ENCODE results near the gene CCT8.

GRCh38 chr21:29080454-29080941 lies 7.0 kb upstream of the CCT8 start:
- TF ChIP-seq SREBF2 (IDR thresholded peaks at IDR 0.05; ENCODE audit: low read length) = no peak
- TF ChIP-seq ZNF24 (IDR thresholded peaks at IDR 0.05) = no peak
- no peak for TF ChIP-seq MLLT1 (IDR thresholded peaks at IDR 0.05)
- TF ChIP-seq CEBPB (IDR thresholded peaks at IDR 0.05; ENCODE audit: borderline replicate concordance in 1 of 2, low read depth in 2 of 2, low read length in 2 of 2) = no peak
- no peak for TF ChIP-seq ZZZ3 (IDR thresholded peaks at IDR 0.05; ENCODE audit: control insufficient read depth, insufficient read length, low read depth)
- no peak for TF ChIP-seq PRDM15 (CRISPR knock-in tag; IDR thresholded peaks at IDR 0.05)
- no peak for TF ChIP-seq ATF3 (IDR thresholded peaks at IDR 0.05; ENCODE audit: borderline replicate concordance, extremely low read depth, low read depth, low read length)
- no peak for TF ChIP-seq USF2 (IDR thresholded peaks at IDR 0.05; ENCODE audit: borderline replicate concordance, low read depth, low read length)
- no peak for TF ChIP-seq SPI1 (IDR thresholded peaks at IDR 0.05; ENCODE audit: borderline replicate concordance, insufficient read depth, low read depth, low read length)
- no peak for TF ChIP-seq ZNF217 (IDR thresholded peaks at IDR 0.05)
- no peak for TF ChIP-seq DPF2 (IDR thresholded peaks at IDR 0.05)
- no peak for TF ChIP-seq CTCF (IDR thresholded peaks at IDR 0.05 in 2 of 3, conservative IDR thresholded peaks at IDR 0.05 in 1 of 3; ENCODE audit: control insufficient read depth in 2 of 3, extremely low read depth in 1 of 3, insufficient read depth in 1 of 3, low read depth in 3 of 3, low read length in 3 of 3)
- no peak for TF ChIP-seq RAD51 (IDR thresholded peaks at IDR 0.05)
